Body of pancreas (tissue), 4 donors: ENCODE results near the gene ARID1A. TPM values are rescaled to one million over a fixed set of nuclear protein-coding genes. Genes with fewer than 3 reads are reported as not detected.
A peak's percentile ranks its signal among the peaks of the same experiment; 100 is the strongest.

Experiments used
- ATAC-seq: fragments of 150-250 bp; one replicate; pipeline ENCODE4 v1.9.1; 2016
- DNase-seq, 4 donors: peaks; one replicate each; pipeline ENCODE4 v3.0.0-alpha.2; 2019
- H3K27ac ChIP-seq, 4 donors: fragments of 200-600 bp; sonication (generic); 1 replicate in 3 of 4; 2 replicates in 1 of 4; pipeline versions ENCODE4 v1.5.1 to v1.6.1; 2016 to 2019; ENCODE audit warnings: mild to moderate bottlenecking in 1 of 4, mixed read lengths in 1 of 4, moderate library complexity in 1 of 4
- H3K27me3 ChIP-seq, 2 donors: fragments of 200-600 bp; sonication (generic); one replicate each; pipeline ENCODE4 v1.6.0; 2016; ENCODE audit warnings: mild to moderate bottlenecking in 1 of 2
- H3K36me3 ChIP-seq, 2 donors: fragments of 200-600 bp; sonication (generic); replicated peaks in 1 of 2; 2 replicates each; pipeline ENCODE4 v1.5.1; 2016; ENCODE audit warnings: low read depth in 2 of 2; ENCODE audit not compliant: insufficient read depth in 1 of 2
- H3K4me1 ChIP-seq: fragments of 200-600 bp; sonication (generic); one replicate; pipeline ENCODE4 v1.6.0; 2016
- H3K4me3 ChIP-seq, 2 donors: fragments of 200-600 bp; sonication (generic); 1 replicate in 1 of 2; 2 replicates in 1 of 2; pipeline ENCODE4 v1.5.1; 2016 to 2019
- H3K9me3 ChIP-seq, 3 donors: fragments of 200-600 bp; sonication (generic); 1 replicate in 2 of 3; 2 replicates in 1 of 3; pipeline ENCODE4 v1.5.1; 2016
- CTCF ChIP-seq, 7 experiments: fragments of 450-650 bp in 4 of 7; fragments of 200-600 bp in 3 of 7; sonication (generic) in 3 of 7; IDR thresholded peaks; one replicate each; pipeline ENCODE4 v1.5.1; 2016 to 2019; ENCODE audit warnings: antibody characterized with exemption in 7 of 7
- POLR2A ChIP-seq, 3 donors: fragments of 450-650 bp; IDR thresholded peaks; one replicate each; pipeline ENCODE4 v1.6.1; 2016; ENCODE audit warnings: antibody characterized with exemption in 3 of 3, mild to moderate bottlenecking in 2 of 3
- WGBS, 2 donors: methylation state at CpG; one replicate each; pipeline ENCODE4 v1.1.5; 2017; 5-methylcytosine and 5-hydroxymethylcytosine counted together
- intact Hi-C: fragments of 100-400 bp; cut with DNase I; formaldehyde crosslinking; loops from one replicate; pipeline ENCODE4 v1.15.1; 2023
- total RNA-seq, 2 donors: library from RNA; depleted of rRNA; stranded (reverse); fragments of >200 nt; gene quantifications; one replicate each; pipeline ENCODE4 v1.1.0, GENCODE V29; 2016

The ARID1A gene
- total RNA-seq, 2 donors from 2014 or later: 23.7 to 25.9 TPM

- no peaks in the 10 kb centered on the region for H3K36me3 ChIP-seq
- DNase-seq (no peak), ATAC-seq (no peak)
- H3K4me3 ChIP-seq: no peak overlapping the region
- H3K9me3 ChIP-seq: no peaks in the 10 kb centered on the region
- intact Hi-C loops: no loop called here
- peak overlapping the region in 1 of 4 donors; percentile 9 for H3K27ac ChIP-seq
- TF ChIP-seq POLR2A (IDR thresholded peaks at IDR 0.05) (no peak), CTCF (IDR thresholded peaks at IDR 0.05) (no peak)
- 64 to 76% methylated on average over 5 of the region's 5 CpGs for WGBS, 2 donors
- H3K4me1 ChIP-seq: peaks cover 22% of the 10 kb centered on the region
- H3K27me3 ChIP-seq: no peaks in the 10 kb centered on the region
Measured at GRCh38 chr1:26749458-26749857, 53.6 kb downstream of the ARID1A start.

- H3K4me1 ChIP-seq: peaks cover 28% of the 10 kb centered on the region
- no peak overlapping the region for H3K27ac ChIP-seq
- TF ChIP-seq POLR2A (IDR thresholded peaks at IDR 0.05) (no peak), CTCF (IDR thresholded peaks at IDR 0.05) (no peak)
- H3K36me3 ChIP-seq: no peaks in the 10 kb centered on the region
- H3K4me3 ChIP-seq: no peak overlapping the region
- no peaks in the 10 kb centered on the region for H3K27me3 ChIP-seq
- 89 to 93% methylated on average over 1 of the region's 1 CpG for WGBS, 2 donors
- intact Hi-C loops: no loop called here
- ATAC-seq: no peak
- no peaks in the 10 kb centered on the region for H3K9me3 ChIP-seq
- DNase-seq: no peak
Measured at GRCh38 chr1:26750428-26750827, 54.6 kb downstream of the ARID1A start.

GRCh38 chr1:26752519-26752918 lies 56.7 kb downstream of the ARID1A start:
- DNase-seq (no peak), ATAC-seq (no peak)
- H3K27me3 ChIP-seq: no peaks in the 10 kb centered on the region
- intact Hi-C loops: no loop called here
- no peaks in the 10 kb centered on the region for H3K9me3 ChIP-seq
- no peaks in the 10 kb centered on the region for H3K36me3 ChIP-seq
- H3K27ac ChIP-seq: peak overlapping the region in 1 of 4 donors; percentile 17
- peaks cover 28% of the 10 kb centered on the region for H3K4me1 ChIP-seq
- WGBS, 2 donors: 93% methylated on average over 4 of the region's 4 CpGs
- TF ChIP-seq CTCF (IDR thresholded peaks at IDR 0.05): no peak
- TF ChIP-seq POLR2A (IDR thresholded peaks at IDR 0.05): no peak
- no peak overlapping the region for H3K4me3 ChIP-seq

- no peak for TF ChIP-seq POLR2A (IDR thresholded peaks at IDR 0.05)
- TF ChIP-seq CTCF (IDR thresholded peaks at IDR 0.05): no peak
- no peaks in the 10 kb centered on the region for H3K27me3 ChIP-seq
- H3K27ac ChIP-seq: no peak overlapping the region
- intact Hi-C loops: no loop called here
- H3K9me3 ChIP-seq: no peaks in the 10 kb centered on the region
- ATAC-seq (no peak), DNase-seq (no peak)
- WGBS, 2 donors: 84 to 85% methylated on average over 5 of the region's 5 CpGs
- H3K4me3 ChIP-seq: no peak overlapping the region
- peaks cover 31% of the 10 kb centered on the region for H3K4me1 ChIP-seq
- H3K36me3 ChIP-seq: peaks cover 0 to 6% of the 10 kb centered on the region in 2 donors
Measured at GRCh38 chr1:26754086-26754874, 58.5 kb downstream of the ARID1A start.

- TF ChIP-seq CTCF (IDR thresholded peaks at IDR 0.05): no peak
- TF ChIP-seq POLR2A (IDR thresholded peaks at IDR 0.05): no peak
- no peak for DNase-seq
- Histone ChIP-seq H3K4me3 (no peak overlapping the region), H3K27ac (no peak overlapping the region), H3K36me3 (peaks cover 10 to 29% of the 10 kb centered on the region in 2 donors), H3K9me3 (no peaks in the 10 kb centered on the region), H3K27me3 (no peaks in the 10 kb centered on the region), H3K4me1 (peaks cover 28% of the 10 kb centered on the region)
- WGBS, 2 donors: 82 to 95% methylated on average over 3 of the region's 3 CpGs
- no peak for ATAC-seq
- intact Hi-C loops: no loop called here
Measured at GRCh38 chr1:26758358-26758757, 62.5 kb downstream of the ARID1A start.
